NCI-H748 (cell line): ENCODE measurements around the gene SLC19A1.
A peak's percentile ranks its signal among the peaks of the same experiment; 100 is the strongest.

Experiments
- DNase-seq: peaks from one replicate; lab custom pipeline; 2025; ENCODE audit not compliant: unreplicated experiment; lab: John Stamatoyannopoulos, UW

SLC19A1 gene

DNA sequence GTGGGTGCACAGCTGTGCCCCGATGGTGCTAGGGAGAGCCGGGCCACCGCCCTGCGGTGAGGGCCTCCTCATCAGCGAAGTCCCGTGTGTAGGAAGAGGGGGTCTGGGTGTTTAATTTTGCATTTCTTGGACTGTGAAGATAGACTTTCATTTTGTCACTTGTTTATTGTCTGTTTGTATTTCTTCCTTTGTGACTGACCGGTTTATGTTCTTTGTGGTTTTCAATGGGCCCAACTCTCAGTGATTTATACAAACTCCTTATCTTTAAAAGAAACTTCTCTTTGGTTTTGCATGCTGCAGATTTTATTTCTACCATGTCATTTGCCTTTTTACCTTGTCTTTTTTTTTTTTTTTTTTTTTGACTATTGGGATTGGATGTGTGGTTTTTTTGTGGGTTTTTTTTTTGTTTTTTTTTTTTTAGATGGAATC is 72.1 kb downstream of the SLC19A1 start:
- DNase-seq, result no peak

DNA sequence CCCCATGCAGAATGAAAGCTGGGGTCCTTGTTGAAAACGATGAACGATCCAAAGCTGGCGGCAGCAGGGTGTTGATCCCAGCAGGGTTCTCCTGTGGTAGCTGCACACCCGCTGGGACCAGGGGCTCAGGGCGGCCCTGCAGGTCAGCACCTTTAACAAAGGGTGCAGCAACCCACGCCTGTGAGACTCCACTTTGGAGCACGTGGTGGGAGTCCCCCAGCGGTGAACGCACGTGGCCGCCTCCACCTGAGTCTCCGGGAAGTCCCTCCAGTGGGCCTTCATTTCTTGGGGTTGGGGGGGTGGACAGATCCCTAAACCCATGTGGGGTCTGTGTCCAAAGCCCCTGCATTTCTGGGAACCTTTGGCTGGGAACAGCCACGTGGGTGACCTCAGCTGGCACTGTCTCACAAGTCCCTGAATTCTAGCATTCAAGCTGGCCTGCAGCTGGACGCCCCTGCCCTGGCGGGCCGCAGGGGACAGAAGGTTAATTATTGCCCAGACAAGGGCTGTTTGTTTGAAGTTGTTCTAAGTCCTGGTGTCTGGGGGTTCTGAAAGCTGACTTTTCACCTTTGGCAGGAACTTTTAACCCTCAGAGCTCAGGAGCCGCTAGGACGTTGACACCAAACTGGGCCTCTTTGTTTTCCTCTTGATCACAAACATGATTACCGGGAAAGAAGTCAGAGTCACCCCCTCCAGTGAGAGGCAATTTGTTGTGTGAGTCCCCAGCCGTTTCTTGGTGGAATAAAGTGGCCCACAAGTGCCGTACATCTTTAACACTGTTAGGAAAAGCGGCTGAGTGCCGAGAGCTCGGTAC is 72.8 kb downstream of the SLC19A1 start:
- DNase-seq, result no peak

DNA sequence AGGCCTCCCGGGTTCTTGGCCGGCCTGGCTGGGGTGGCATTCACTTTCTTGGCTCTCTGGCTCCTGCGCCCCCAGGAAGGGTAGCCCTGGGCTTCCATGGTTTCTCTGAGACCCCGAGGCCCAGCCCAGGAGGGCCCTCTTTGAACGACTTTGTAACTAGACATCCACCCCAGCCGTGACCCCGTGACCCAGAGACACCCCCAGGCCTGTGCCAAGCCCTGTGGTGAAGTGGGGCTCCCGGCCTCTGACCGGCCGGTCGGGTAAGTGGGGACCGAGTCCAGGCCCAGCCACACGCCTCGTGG is 73.3 kb downstream of the SLC19A1 start:
- no peak for DNase-seq

DNA sequence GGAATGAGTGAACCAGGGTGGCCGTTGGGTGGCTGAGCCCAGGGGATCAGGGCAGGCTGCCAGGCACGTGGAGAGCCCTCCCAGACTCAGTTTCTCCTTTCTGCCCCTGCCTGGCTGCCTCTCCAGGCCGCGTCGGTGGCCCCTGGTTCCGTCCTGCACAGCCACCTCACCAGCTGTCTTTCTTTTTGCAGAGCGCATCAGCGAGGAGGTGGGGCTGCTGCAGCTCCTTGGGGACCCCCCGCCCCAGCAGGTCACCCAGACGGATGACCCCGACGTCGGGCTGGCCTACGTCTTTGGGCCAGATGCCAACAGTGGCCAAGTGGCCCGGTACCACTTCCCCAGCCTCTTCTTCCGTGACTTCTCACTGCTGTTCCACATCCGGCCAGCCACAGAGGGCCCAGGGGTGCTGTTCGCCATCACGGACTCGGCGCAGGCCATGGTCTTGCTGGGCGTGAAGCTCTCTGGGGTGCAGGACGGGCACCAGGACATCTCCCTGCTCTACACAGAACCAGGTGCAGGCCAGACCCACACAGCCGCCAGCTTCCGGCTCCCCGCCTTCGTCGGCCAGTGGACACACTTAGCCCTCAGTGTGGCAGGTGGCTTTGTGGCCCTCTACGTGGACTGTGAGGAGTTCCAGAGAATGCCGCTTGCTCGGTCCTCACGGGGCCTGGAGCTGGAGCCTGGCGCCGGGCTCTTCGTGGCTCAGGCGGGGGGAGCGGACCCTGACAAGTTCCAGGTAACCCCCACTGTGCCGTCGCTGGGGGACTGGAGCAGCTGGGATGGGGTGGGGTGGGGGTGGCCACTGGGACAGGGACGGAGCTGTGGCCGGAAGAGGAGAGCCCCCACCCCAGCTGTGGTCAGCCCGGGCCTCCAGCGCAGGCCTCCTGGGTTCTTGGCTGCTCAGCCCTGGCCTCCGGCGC is 73.9 kb downstream of the SLC19A1 start:
- DNase-seq, result no peak

DNA sequence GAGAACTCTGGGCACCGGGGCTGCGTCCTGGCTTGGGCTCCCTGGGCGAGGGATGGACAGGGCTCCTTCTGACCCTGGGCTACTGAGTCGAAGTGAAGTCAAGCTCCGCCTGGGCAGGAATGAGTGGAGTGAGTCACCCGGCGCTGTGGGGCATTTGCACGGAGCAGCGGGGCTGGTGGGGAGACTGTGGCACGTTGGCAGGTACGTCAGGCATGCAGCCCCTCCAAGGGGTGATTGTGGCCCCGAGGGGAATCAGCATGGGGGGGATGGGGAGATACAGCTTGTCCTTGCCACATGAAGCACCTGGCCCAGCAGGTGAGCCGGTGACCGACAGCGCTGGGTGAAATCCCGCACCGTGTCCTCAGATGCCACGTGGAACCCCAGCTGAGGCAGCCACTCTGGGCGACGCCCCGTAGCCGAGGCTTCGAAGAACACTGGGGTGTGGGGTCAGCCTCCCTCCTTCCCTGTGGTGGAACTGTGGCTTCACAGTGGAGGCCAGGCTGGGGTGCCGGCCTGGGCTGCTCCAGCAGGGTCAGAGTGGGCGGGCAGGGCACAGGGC is 74.9 kb downstream of the SLC19A1 start:
- DNase-seq, result no peak

DNA sequence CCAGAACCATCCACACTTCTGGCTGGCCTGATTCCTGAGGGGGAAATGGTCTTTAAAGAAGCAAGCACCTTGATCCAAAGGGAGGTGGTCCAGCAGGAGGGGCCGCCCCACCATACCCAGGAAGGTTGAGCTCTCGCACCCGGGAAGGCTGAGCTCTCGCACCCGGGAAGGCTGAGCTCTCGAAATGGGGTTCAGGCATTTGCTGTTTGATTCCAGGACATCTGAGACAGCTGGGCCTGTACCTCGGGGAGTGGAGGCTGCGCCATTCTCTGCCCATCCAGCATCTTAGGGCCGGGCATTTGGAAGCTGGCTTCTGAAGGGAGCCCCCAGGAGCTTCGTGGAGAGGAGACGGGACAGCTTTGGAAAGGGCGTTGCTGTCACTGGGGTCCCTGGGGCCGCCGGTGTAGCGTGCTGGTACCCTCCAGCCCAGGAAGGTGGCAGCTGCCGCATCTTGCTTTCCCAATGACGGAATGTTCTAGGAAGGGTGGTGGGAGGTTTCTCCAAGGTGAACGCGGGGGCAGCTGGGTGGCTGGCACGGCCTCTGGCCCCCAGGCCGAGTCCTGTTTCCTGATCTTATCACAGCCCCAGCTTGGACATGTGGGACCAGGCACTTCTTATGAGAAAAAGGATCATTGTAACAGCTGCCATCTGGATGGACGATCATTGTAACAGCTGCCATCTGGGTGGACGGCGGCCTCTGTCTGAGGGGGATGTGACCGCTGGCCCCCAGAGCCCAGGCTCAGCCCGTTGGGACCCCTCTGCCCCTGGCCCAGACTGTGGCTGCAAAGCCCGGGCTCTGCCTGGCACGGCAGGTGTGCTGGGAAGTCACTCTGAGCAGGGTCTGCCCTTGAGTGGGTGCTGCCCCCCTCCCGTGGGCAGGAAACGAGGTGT is 75.7 kb downstream of the SLC19A1 start:
- no peak for DNase-seq

DNA sequence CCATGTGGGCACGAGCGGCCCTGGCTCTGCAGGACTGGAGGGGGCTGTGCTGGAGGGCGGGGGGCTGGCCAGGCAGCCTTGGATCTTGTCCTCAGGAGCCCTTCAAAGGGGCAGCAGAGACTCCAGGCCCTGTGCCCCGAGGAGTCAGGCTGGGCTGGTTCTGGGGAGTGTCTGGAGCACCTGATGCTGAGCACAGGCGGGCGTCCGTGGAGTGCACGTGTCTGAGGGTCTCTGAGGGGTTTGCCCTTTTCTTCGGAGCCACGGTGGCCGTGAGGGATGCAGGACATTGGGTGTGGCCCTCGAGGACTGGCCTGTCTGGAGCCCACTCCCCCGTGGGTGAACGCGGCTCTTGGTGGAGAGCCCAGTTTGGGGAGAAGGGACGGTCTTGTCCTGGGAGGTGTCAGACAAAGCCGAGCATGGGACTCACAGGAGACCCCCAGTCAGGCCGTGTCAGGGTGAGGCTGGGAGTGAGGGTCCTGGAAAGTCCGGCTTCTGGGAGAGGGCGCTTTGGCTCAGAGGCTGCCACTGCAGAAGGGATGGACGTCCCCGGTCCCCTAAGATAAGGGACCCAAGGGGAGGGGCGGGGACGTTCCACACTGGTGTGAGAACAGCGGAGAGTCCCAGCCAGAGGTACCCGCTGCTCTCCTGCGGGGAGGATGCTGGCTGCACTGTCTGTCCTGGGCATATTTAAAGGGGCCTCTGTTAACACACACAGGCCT is 76.5 kb downstream of the SLC19A1 start:
- no peak for DNase-seq

DNA sequence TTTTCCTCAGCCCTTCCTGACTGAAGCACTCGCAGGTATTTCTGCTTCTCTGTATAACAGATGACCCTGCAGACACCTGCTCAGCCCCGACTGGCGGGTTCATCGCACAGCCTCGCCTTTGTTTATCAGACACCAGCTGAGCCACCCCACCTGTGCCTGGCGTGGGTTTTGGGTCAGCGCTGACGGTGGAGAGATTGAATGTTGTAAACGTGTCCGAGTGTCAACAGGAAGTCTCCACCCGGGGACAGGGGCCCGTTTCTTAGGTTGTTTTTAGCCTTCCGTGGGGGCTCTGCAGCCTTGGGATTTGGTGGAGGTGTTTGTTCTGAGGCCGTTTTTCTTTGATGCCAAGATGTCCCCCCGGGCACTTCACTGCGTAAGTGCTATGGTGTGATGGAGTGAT is 77.1 kb downstream of the SLC19A1 start:
- DNase-seq, result peak; percentile 71

DNA sequence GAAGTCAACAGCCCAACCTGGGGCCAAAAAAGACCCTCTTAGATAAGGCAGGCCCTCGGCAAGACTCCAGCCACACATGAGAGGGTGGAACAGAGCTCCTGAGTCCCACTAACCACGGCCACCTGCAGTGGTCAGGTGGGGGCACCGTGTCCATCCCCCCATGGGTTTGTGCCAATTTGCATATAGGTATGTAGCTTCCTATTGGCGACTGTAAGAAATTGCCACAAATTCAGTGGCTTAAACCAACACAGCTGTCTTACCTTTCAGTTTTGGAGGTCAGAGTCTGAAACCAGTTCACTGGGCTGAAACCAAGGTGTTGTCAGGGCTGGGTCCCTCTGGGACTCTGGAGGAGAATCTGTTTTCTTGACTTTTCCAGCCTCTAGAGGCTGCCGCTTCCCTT is 77.9 kb downstream of the SLC19A1 start:
- DNase-seq, result no peak

DNA sequence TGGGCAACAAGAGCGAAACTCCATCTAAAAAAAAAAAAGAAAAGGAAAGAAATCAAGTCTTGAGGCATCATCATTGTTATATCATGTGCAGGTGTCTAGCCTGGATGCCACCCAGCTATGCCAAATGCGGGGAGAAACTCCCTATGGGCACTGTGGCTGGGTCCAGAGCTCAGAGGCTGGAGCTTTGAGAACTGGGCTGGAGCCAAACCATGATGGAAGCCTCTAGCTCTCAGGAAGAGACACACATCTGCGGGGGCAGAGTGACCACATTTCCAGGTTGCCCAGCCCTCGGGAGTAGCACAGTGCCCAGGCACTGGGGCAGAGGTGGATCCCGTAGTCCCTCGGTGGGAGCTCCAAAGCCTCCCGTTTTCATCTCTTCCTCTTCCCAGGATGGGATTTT is 78.4 kb downstream of the SLC19A1 start:
- DNase-seq, result no peak

DNA sequence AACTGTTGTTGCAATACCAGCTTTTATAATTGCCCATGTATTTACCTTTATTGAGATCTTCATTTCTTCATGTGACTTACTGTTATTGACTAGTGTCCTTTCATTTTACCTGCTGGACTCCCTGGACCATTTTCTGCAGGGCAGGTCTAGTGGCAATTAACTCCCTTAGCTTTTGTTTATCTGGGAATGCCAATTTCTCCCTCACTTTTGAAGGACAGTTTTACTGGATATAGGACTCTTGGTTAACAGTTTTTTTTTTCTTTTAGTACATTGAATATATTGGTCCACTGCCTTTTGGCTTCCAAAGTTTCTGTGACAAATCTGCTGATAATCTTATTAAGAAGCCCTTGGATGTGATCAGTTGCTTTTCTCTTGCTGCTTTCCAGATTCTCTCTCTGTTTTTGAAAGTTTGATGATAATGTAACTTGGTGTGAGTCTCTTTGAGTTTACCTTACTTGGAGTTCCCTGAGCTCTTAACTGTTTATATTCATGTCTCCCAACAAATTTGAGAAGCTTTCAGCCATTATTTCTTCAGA is 80.4 kb downstream of the SLC19A1 start:
- DNase-seq, result no peak

DNA sequence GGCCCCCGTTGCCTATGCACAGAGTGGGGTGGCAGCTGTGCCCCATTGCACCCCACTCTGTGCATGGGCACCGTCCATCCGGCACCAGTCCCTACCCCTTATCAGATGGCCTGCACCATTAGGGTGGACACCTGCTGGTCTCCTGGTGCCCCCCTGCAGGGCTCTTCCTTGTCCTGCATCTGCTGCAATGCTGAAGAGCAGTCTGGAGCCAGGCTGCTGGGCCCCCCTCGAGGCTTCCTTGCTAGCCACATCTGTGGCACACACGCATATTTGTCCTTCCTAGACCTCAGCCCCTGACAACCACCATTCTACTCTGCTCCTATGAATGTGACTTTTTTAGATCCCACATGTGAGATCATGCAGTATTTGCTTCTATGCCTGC is 80.9 kb downstream of the SLC19A1 start:
- DNase-seq, result no peak

DNA sequence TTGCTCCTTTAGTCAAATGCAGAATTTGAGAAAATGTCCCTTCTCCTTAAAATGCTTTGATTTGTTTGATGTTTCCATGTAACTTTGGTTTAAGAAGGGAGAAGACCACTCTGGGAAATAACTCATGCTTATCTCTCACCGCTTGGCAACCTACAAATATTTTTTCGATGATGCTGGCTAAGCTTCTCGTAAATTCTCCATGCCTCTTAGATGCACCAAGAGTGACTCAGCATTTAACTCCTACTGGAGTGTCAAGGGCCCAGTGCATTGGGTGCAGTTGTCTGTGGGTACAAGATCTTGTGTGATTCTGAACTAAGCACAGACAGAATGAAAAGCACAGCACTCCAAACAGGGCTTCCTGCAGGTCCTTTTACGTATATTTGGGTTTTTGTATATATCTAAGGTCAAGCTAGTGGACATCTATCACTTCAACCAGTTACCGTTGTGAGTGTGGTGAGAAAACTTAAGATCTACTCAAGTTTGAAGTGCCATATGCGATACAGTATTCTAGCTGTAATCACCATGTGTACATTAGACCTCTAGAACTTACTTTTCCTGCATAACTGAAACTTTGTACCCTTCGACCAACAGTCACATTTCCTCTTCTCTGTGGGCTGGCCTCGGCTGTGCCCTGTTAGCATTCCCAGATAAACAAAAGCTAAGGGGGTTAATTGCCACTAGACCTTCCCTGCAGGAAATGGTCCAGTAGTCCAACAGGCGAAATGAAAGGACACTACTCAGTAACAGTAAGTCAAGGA is 81.5 kb downstream of the SLC19A1 start:
- DNase-seq, result no peak

DNA sequence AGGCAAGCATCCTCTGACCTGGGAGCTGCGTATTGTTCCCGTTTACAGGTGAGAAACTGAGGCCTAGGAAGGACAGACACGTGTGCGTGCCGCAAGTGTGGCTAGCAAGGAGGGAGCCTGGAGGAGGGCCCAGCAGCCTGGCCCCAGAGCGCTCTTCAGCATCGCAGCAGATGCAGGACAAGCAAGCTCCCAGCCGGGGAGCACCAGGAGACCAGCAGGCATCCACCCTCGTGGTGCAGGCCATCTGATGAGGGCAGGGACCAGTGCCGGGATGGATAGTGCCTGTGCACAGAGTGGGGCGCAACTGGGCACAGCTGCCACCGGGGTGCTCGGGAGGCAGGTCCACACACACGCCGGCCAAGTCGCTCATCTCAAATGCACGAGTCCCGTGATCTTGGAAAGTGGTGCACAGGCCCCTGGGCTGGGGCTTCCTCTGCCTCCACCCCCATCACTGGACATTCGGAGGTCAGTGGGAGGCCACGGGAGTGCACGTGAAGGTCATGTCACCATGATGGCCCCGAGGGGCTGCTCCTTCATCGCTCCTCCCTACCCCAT is 82.2 kb downstream of the SLC19A1 start:
- DNase-seq, result no peak

DNA sequence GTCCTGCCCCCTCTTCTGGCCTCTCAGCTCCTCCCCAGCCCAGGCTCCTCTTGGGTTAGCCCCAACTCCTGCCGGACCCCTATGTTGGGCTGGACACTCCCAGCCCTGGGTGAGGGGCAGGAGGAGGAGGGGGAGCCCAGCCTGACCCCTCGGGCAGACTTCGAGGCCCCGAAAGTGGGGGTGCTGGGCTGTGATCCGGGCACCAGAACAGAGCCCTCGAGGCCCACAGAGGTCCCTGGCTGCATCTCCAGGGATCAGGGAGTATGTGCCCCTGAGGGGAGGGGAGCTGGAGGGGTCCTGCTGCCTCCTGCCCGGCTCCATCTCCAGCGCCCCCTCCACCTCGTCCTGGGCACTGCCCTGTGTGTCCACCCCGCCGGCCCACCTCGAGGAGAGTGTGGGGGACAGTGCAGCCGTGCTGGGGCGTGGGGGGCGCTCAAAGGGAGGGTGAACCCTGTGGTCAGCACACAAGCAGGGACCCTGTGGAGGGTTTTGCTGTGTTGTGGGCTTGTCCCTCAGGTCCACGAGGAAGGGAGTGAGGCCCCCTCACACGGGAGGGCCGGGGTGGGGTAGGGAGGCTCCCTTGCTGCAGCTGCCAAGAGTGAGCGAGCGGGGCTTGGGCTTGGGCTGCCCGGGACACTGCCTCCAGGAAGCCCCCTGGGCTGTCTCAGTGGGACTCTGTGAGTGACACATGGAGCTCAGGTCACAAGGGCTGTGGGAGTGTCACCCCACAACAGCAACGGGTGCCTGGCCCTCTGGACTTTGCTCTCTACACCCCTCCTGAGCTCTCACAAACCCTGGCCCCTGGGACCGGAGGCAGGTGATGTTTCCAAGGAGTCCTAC is 82.8 kb downstream of the SLC19A1 start:
- DNase-seq, result no peak

DNA sequence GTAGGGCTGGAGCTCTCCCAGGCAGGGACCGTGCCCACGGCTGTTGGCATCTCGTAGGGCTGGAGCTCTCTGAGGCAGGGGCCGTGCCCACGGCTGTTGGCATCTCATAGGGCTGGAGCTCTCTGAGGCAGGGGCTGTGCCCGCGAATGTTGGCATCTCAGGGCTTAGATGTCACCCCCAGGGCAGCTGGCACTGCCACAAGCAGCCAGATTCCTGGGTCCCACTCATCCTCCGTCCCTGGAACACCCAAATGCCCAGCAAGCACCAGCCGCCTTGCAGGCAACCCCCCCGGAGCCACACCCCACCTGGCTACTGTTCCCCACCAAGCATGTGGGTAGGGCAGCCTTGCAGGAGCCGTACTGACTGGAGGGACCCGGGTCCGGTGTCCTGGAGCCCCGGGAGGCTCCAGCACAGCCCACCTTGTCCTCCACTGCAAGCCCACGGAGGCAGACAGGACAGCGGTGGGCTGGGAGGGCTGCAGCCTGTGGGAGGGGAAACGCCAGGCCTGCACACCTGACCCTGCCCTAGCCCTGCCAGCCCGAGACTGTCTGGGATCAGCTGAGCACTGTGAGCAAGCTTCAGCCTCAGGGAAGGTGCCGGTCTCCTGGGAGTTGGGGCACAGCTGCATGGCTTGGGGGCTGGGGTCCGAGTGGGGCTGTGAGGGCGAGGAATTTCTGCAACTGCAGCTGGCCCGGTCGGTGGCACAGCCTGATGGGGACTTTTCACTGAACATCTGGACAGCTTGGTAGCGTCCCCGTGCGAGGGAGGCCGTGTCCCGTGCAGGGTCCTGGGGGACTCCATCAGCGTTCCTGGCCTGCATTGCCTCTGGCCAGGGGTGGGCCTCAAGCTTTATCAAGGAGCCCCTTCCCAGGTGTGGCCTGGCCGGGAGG is 83.7 kb downstream of the SLC19A1 start:
- no peak for DNase-seq

DNA sequence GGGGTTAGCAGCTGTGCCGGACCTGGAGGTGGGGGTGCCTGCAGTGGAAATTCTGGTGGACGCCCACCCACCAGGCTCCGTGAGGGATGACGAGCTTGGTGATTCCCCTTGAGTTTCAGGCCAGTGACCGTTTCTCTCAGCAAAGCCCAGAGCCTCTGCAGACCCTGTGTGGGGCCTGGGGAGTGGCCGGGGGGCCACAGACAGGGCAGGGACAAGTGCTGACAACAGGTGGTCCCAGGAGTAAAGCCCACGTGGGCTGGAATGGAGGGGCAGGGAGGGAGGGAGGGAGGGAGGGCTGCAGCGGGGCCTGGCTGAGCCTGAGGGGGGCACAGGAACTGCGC is 84.4 kb downstream of the SLC19A1 start:
- DNase-seq, result no peak
